Activated naive CD8-positive, alpha-beta T cell treated with anti-CD3 and anti-CD28 coated beads, Interleukin-2, amount 50 U/mL, for 24 hours (primary cell): Measurements from ENCODE around the gene ZNF14.
"Not testable (repeated sequence)": the region's sequence is repeated elsewhere in the genome, so short reads cannot be mapped to it uniquely, and the experiment has no call there.

Experiments used
- ATAC-seq: fragments of 150-1000 bp; cut with Tn5 transposase; one replicate; pipeline ENCODE4 v1.10.0; 2021
- DNase-seq: peaks from one replicate; pipeline ENCODE4 v3.0.0; 2021
- H3K27ac Mint-ChIP-seq: one replicate; pipeline ENCODE4 v1.8.0; 2021; ENCODE audit warnings: mild to moderate bottlenecking, mixed read lengths
- H3K27me3 Mint-ChIP-seq: one replicate; pipeline ENCODE4 v1.8.0; 2021; ENCODE audit warnings: mixed read lengths
- H3K36me3 Mint-ChIP-seq: one replicate; pipeline ENCODE4 v1.8.0; 2021; ENCODE audit warnings: low read depth, mixed read lengths
- H3K4me1 Mint-ChIP-seq: one replicate; pipeline ENCODE4 v1.8.0; 2021; ENCODE audit warnings: mixed read lengths
- H3K4me3 Mint-ChIP-seq: one replicate; pipeline ENCODE4 v1.8.0; 2021; ENCODE audit warnings: mild to moderate bottlenecking, moderate library complexity, mixed read lengths
- H3K9me3 Mint-ChIP-seq: one replicate; pipeline ENCODE4 v1.8.0; 2021; ENCODE audit warnings: mixed read lengths

ZNF14 gene

GRCh38 chr19:19749908-19750841 is 17.3 kb upstream of the ZNF14 start:
- ATAC-seq (no peak), DNase-seq (no peak)
- no peaks in the 10 kb centered on the region for H3K4me1 Mint-ChIP-seq
- H3K4me3 Mint-ChIP-seq: no peak overlapping the region
- H3K27me3 Mint-ChIP-seq: no peaks in the 10 kb centered on the region
- H3K27ac Mint-ChIP-seq: no peak overlapping the region
- no peaks in the 10 kb centered on the region for H3K36me3 Mint-ChIP-seq
- no peaks in the 10 kb centered on the region for H3K9me3 Mint-ChIP-seq

GRCh38 chr19:19749117-19749907 is 16.4 kb upstream of the ZNF14 start:
- H3K27ac Mint-ChIP-seq: no peak overlapping the region
- no peaks in the 10 kb centered on the region for H3K9me3 Mint-ChIP-seq
- ATAC-seq (no peak), DNase-seq (no peak)
- H3K27me3 Mint-ChIP-seq: no peaks in the 10 kb centered on the region
- no peaks in the 10 kb centered on the region for H3K4me1 Mint-ChIP-seq
- H3K36me3 Mint-ChIP-seq: no peaks in the 10 kb centered on the region
- no peak overlapping the region for H3K4me3 Mint-ChIP-seq

- no peak for DNase-seq
- Mint-ChIP-seq H3K27me3 (no peaks in the 10 kb centered on the region), H3K4me1 (no peaks in the 10 kb centered on the region), H3K27ac (no peak overlapping the region), H3K9me3 (no peaks in the 10 kb centered on the region), H3K4me3 (no peak overlapping the region), H3K36me3 (no peaks in the 10 kb centered on the region)
- ATAC-seq: no peak
Measured at GRCh38 chr19:19748249-19748938, 15.5 kb upstream of the ZNF14 start.

- Mint-ChIP-seq H3K27ac (no peak overlapping the region), H3K9me3 (no peaks in the 10 kb centered on the region), H3K36me3 (no peaks in the 10 kb centered on the region), H3K4me3 (no peak overlapping the region), H3K4me1 (no peaks in the 10 kb centered on the region), H3K27me3 (no peaks in the 10 kb centered on the region)
- ATAC-seq (no peak), DNase-seq (no peak)
Measured at GRCh38 chr19:19747357-19748220, 14.7 kb upstream of the ZNF14 start.

GRCh38 chr19:19746286-19747213 is 13.6 kb upstream of the ZNF14 start:
- no peaks in the 10 kb centered on the region for H3K9me3 Mint-ChIP-seq
- H3K4me3 Mint-ChIP-seq: no peak overlapping the region
- no peaks in the 10 kb centered on the region for H3K36me3 Mint-ChIP-seq
- DNase-seq (no peak), ATAC-seq (no peak)
- H3K27ac Mint-ChIP-seq: no peak overlapping the region
- no peaks in the 10 kb centered on the region for H3K4me1 Mint-ChIP-seq
- H3K27me3 Mint-ChIP-seq: no peaks in the 10 kb centered on the region

- Mint-ChIP-seq H3K27ac (no peak overlapping the region), H3K27me3 (no peaks in the 10 kb centered on the region), H3K4me3 (no peak overlapping the region), H3K9me3 (no peaks in the 10 kb centered on the region), H3K36me3 (no peaks in the 10 kb centered on the region), H3K4me1 (no peaks in the 10 kb centered on the region)
- DNase-seq: no peak
- no peak for ATAC-seq
Measured at GRCh38 chr19:19745496-19746285, 12.8 kb upstream of the ZNF14 start.

GRCh38 chr19:19744641-19745040 is 11.7 kb upstream of the ZNF14 start:
- Mint-ChIP-seq H3K27me3 (no peaks in the 10 kb centered on the region), H3K4me1 (no peaks in the 10 kb centered on the region), H3K9me3 (no peaks in the 10 kb centered on the region), H3K36me3 (no peaks in the 10 kb centered on the region), H3K27ac (no peak overlapping the region), H3K4me3 (no peak overlapping the region)
- no peak for ATAC-seq
- DNase-seq: no peak

GRCh38 chr19:19743921-19744320 is 11.0 kb upstream of the ZNF14 start:
- not testable (repeated sequence) for H3K27me3 Mint-ChIP-seq, ATAC-seq, H3K36me3 Mint-ChIP-seq, H3K4me1 Mint-ChIP-seq, H3K27ac Mint-ChIP-seq, H3K9me3 Mint-ChIP-seq, DNase-seq, H3K4me3 Mint-ChIP-seq

- ATAC-seq: no peak
- Mint-ChIP-seq H3K27me3 (no peaks in the 10 kb centered on the region), H3K4me1 (no peaks in the 10 kb centered on the region), H3K4me3 (no peak overlapping the region), H3K9me3 (no peaks in the 10 kb centered on the region), H3K27ac (no peak overlapping the region), H3K36me3 (no peaks in the 10 kb centered on the region)
- no peak for DNase-seq
Measured at GRCh38 chr19:19743176-19743575, 10.3 kb upstream of the ZNF14 start.

- DNase-seq (no peak), ATAC-seq (no peak)
- Mint-ChIP-seq H3K9me3 (no peaks in the 10 kb centered on the region), H3K4me3 (no peak overlapping the region), H3K4me1 (no peaks in the 10 kb centered on the region), H3K27ac (no peak overlapping the region), H3K36me3 (no peaks in the 10 kb centered on the region), H3K27me3 (no peaks in the 10 kb centered on the region)
Measured at GRCh38 chr19:19742773-19743172, 9.9 kb upstream of the ZNF14 start.

GRCh38 chr19:19741184-19741583 is 8.3 kb upstream of the ZNF14 start:
- ATAC-seq: no peak
- Mint-ChIP-seq H3K27me3 (no peaks in the 10 kb centered on the region), H3K9me3 (no peaks in the 10 kb centered on the region), H3K36me3 (no peaks in the 10 kb centered on the region), H3K4me3 (no peak overlapping the region), H3K27ac (no peak overlapping the region), H3K4me1 (no peaks in the 10 kb centered on the region)
- no peak for DNase-seq

GRCh38 chr19:19740755-19741154 is 7.8 kb upstream of the ZNF14 start:
- DNase-seq: no peak
- Mint-ChIP-seq H3K4me3 (no peak overlapping the region), H3K27ac (no peak overlapping the region), H3K4me1 (no peaks in the 10 kb centered on the region), H3K9me3 (no peaks in the 10 kb centered on the region), H3K27me3 (no peaks in the 10 kb centered on the region), H3K36me3 (no peaks in the 10 kb centered on the region)
- ATAC-seq: no peak

- DNase-seq (no peak), ATAC-seq (no peak)
- H3K36me3 Mint-ChIP-seq: no peaks in the 10 kb centered on the region
- H3K4me1 Mint-ChIP-seq: peaks cover 4% of the 10 kb centered on the region
- no peak overlapping the region for H3K4me3 Mint-ChIP-seq
- H3K9me3 Mint-ChIP-seq: no peaks in the 10 kb centered on the region
- no peak overlapping the region for H3K27ac Mint-ChIP-seq
- no peaks in the 10 kb centered on the region for H3K27me3 Mint-ChIP-seq
Measured at GRCh38 chr19:19738564-19738963, 5.7 kb upstream of the ZNF14 start.
